ENCODE measurements around the gene CD58.
"Not testable (repeated sequence)": the region's sequence is repeated elsewhere in the genome, so short reads cannot be mapped to it uniquely, and the experiment has no call there.

CD58 gene, protein sequence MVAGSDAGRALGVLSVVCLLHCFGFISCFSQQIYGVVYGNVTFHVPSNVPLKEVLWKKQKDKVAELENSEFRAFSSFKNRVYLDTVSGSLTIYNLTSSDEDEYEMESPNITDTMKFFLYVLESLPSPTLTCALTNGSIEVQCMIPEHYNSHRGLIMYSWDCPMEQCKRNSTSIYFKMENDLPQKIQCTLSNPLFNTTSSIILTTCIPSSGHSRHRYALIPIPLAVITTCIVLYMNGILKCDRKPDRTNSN

DNA sequence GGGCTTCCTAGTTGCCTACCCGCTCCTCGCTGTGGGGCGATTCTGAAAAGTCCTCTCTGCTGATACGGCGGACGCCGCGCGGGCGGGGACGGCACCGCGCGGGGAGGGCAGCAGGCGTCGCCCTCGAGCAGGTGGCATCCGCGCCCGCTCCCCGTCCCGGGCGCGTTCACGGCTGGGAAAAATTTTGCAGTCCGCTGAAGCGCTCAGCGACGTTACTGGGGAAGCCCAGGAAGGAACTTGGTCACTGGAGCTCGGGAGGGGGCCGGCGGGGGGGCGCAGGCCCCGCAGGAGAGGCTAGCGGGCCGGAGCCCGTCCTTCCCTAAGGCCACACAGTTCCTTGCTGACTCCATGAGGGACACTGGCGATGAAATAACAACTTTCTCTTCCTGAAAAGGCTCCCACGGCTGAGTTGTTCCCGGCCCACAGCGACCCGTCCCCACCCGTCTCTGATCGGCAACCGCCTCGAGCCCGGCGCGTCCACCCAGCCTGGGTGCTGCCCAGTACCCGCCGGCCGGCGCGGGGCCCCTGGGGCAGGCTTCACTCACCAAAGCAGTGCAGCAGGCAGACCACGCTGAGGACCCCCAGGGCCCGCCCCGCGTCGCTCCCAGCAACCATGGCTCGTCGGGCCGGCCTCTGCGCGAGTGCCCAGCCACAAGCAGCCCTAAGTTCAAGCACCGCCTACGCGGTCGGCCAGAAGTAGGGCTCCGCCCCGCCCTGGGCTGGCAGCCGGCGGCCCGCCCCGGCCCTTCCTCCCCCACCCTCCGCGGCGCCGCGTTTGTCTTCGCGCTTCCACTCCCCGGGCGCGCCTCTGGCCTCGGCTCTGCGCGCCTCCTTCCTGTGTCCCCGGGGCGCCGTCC, at the start of gene CD58:
Gene CD58, minus strand, starts transcription at position 669 of the 857 bp plus-strand sequence. Its CDS starts 54 bp downstream, at position 615.
- Histone ChIP-seq H3K4me1 (ENCODE audit: insufficient read depth, low read length) (0 out of 2 replicates have a peak, but pooled peaks cover 6% of the 10 kb centered on the region), H3K9ac (ENCODE audit: low read depth, low read length) (peak within 1 kb of the TSS; percentile 87), H3K9me3 (ENCODE audit: control insufficient read depth, insufficient read depth, low read length) (no peaks in the 10 kb centered on the region), H3K36me3 (ENCODE audit: insufficient read depth, low read length) (no peaks in the 10 kb centered on the region)

DNA sequence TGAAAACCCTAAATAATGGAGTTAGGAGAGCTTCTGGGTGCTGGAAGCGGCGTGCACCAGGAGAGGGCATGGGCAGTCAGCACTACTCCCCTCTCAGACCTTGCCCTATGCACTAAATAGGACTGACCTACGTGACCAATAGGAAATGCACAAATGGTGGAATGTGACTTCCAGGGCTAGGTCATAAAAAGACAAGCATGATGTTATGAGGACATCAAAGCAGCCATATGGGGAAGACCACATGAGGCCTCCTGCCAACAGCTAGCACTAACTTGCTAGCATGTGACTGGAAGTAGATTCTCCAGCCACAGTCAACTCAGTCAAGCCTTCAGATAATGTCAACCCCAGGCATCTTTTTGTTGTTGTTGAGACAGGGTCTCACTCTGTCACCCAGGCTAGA, 49.6 kb upstream of the CD58 start:
- not testable (repeated sequence) for H3K9ac ChIP-seq (ENCODE audit: low read depth, low read length); H3K9me3 ChIP-seq (ENCODE audit: control insufficient read depth, insufficient read depth, low read length); H3K4me1 ChIP-seq (ENCODE audit: insufficient read depth, low read length); H3K36me3 ChIP-seq (ENCODE audit: insufficient read depth, low read length)

DNA sequence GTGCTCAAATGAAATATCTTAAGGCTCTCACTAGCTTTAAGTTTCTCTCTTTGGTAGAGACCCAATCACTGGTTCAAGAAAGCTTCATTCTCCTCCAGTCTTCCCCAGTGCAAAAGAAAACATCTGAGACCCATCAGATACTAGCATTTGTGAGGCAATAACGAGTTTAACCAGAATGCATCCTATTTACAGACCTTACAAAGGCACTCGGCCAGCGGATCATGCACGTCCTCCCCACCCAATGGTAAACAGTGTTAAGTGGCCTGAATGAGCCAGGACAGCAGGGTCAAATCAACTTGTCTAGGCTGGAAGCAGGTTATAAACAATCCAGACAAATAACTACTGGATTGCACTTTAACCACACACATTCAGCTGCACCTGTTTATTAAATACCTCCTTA, 48.3 kb upstream of the CD58 start:
- H3K9me3 ChIP-seq (ENCODE audit: control insufficient read depth, insufficient read depth, low read length); H3K4me1 ChIP-seq (ENCODE audit: insufficient read depth, low read length); H3K36me3 ChIP-seq (ENCODE audit: insufficient read depth, low read length); H3K9ac ChIP-seq (ENCODE audit: low read depth, low read length): not testable (repeated sequence)

DNA sequence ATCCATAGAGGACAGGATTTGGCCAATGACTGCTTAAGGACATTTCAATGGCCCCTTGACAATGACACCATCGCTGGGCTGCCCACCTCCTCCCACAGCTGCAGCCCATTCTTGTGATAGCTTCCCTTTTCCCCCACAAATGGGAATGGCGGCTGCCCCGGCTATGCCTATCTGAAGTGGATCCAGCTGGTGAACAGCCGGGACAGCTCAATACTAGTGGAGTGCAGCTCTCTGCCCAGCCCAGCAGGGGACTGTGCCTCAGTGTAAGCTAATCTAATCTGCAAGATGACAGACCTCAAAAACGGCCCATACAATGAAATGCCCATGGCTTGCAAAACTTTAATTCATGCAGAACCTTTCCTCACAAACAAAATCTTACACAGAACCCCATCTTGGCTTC, 47.0 kb upstream of the CD58 start:
- H3K36me3 ChIP-seq (ENCODE audit: insufficient read depth, low read length); H3K9ac ChIP-seq (ENCODE audit: low read depth, low read length); H3K9me3 ChIP-seq (ENCODE audit: control insufficient read depth, insufficient read depth, low read length); H3K4me1 ChIP-seq (ENCODE audit: insufficient read depth, low read length): not testable (repeated sequence)

DNA sequence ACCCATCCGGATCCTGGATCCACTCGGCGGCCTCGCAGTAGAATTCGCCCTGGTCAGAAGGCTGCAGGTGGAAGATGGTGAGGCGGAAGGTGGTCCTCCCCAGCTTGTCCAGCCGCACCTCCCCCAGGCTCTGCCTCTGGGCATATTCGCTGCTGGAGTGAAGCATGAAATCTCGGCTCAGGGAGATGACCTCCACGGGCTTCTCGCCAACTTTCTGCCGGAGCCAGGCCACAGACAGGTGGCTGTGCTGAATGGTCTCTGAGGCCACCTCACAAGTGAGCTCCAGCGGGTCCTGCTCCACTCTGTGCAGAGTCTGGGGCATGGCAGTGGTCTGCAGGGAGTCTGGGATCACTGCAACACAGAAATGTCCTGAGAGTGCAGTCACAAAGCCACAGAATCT, 43.0 kb upstream of the CD58 start:
- H3K36me3 ChIP-seq (ENCODE audit: insufficient read depth, low read length); H3K9me3 ChIP-seq (ENCODE audit: control insufficient read depth, insufficient read depth, low read length); H3K4me1 ChIP-seq (ENCODE audit: insufficient read depth, low read length); H3K9ac ChIP-seq (ENCODE audit: low read depth, low read length): not testable (repeated sequence)

DNA sequence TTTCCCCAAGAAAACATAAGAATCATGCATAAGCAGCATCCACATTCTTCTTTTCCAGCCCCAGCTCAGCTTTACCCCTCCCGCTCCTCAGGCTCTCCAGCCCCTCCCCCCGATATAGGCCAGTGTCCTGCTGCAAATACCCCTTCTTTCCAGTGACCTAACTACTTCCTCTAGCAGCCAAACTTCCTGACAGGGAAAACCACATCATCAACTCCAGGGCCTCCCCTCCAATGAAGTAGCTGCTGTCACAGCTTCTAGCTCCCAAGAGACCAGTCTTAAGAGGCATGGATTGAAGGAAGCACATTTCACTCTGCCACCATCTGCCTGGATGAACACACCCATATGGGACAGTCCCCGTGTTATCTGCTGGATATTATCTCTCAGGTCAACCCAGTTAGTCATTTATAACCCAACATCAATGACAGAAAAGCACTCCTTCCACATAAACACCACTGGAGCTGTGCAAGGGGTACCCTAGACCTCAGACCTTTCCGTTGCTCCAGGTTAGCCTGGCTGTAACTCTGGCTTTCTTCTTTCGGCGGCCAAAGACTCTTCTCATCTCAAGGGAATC, 39.1 kb upstream of the CD58 start:
- not testable (repeated sequence) for H3K9ac ChIP-seq (ENCODE audit: low read depth, low read length); H3K4me1 ChIP-seq (ENCODE audit: insufficient read depth, low read length); H3K9me3 ChIP-seq (ENCODE audit: control insufficient read depth, insufficient read depth, low read length); H3K36me3 ChIP-seq (ENCODE audit: insufficient read depth, low read length)

DNA sequence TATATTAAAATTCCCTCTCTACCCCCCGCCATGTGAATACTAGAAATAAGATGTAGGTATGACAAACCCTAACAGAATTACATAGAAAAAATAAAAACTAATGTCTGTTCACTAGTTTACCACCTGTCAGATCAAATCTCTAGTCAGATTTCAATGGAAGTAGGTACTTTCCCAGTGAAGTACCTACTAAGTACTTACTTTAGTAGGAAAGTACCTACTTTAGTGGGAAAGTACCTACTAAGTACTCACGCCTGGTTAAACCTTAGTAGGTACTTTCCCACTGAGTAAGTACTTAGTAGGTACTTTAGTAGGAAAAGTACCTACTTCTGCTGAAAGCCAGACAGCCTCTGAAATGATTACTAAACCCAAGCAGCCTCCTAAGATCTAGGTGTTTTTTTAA, 38.0 kb upstream of the CD58 start:
- H3K4me1 ChIP-seq (ENCODE audit: insufficient read depth, low read length); H3K36me3 ChIP-seq (ENCODE audit: insufficient read depth, low read length); H3K9me3 ChIP-seq (ENCODE audit: control insufficient read depth, insufficient read depth, low read length); H3K9ac ChIP-seq (ENCODE audit: low read depth, low read length): not testable (repeated sequence)

DNA sequence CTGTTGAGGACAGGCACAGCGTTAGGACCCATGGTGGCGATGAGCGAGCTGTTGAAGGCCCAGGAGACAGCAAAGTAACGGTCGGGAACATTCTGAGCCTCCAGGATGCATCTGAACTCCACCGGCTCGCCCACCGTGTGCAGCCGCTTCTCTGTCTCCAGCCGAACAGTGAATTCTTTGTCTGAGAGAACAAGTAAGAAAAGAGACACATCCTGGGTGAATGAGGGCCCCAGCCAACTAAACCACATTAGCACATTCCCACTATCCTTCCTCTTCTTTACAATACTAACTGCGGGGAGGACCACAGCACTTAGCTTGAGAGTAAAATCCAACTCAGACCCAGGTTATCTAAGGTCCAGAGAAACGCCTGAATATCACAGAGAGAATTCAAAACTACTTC, 37.3 kb upstream of the CD58 start:
- H3K36me3 ChIP-seq (ENCODE audit: insufficient read depth, low read length); H3K4me1 ChIP-seq (ENCODE audit: insufficient read depth, low read length); H3K9ac ChIP-seq (ENCODE audit: low read depth, low read length); H3K9me3 ChIP-seq (ENCODE audit: control insufficient read depth, insufficient read depth, low read length): not testable (repeated sequence)

DNA sequence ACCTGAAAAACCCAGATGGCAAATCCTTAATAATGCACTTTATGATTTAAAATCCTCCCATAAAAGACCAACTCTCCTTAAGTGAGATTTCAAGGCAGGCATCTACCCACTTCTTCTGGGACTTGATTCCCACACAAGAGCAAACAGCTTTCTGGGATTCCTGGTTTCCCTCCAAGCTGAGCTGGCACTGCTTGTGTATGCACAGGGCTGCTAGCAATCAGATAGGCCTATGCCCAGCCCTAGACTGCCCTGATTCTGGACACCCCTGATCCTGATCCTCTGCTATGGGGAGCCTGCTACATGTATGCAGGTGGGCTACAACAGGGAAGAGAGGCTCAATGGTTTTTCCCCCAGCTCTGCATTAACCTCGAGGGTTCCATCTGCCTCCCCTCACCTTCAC, 36.6 kb upstream of the CD58 start:
- not testable (repeated sequence) for H3K9me3 ChIP-seq (ENCODE audit: control insufficient read depth, insufficient read depth, low read length); H3K9ac ChIP-seq (ENCODE audit: low read depth, low read length); H3K36me3 ChIP-seq (ENCODE audit: insufficient read depth, low read length); H3K4me1 ChIP-seq (ENCODE audit: insufficient read depth, low read length)

DNA sequence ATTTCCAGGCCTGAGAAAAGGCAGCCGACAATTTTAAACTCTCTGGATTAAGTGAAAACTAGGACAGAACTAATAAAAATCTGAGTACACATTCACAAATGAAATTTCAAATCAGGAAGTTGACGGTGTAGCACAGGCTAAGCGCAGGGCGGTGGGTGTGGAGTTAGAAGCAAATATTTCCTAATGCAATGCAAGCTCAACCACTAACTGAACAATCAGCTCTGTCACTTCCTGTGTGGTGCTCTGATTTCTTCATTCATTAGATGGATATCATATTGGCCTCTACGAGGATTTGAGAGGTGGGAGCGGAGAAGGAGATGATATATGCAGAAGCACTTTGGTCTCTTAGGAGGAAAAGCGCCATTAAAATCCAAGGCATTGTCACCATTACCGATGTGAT, 35.2 kb upstream of the CD58 start:
- not testable (repeated sequence) for H3K9me3 ChIP-seq (ENCODE audit: control insufficient read depth, insufficient read depth, low read length); H3K9ac ChIP-seq (ENCODE audit: low read depth, low read length); H3K36me3 ChIP-seq (ENCODE audit: insufficient read depth, low read length); H3K4me1 ChIP-seq (ENCODE audit: insufficient read depth, low read length)

DNA sequence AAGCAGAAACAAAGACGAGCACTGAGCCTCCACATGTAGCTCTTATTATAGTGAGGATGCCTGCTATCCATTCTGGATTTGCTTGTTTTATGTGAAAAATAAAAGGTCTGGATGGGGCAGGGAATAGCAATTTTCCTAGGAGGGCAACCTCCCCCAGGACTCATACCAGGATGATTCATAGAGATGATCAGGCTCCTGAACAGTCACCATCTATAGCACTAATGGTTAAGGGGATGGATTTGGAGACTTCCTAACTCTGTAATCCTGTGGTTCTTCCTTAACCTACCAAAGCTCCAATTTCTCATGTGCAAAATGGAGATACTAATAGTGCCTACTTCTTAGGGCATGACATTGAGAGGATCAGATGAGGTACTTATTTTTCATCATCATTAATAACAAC, 34.5 kb upstream of the CD58 start:
- Histone ChIP-seq H3K36me3 (ENCODE audit: insufficient read depth, low read length) (no peaks in the 10 kb centered on the region), H3K4me1 (ENCODE audit: insufficient read depth, low read length) (peaks cover 5% of the 10 kb centered on the region; the same call in 1 of the 2 replicates), H3K9ac (ENCODE audit: low read depth, low read length) (no peak overlapping the region), H3K9me3 (ENCODE audit: control insufficient read depth, insufficient read depth, low read length) (no peaks in the 10 kb centered on the region)

DNA sequence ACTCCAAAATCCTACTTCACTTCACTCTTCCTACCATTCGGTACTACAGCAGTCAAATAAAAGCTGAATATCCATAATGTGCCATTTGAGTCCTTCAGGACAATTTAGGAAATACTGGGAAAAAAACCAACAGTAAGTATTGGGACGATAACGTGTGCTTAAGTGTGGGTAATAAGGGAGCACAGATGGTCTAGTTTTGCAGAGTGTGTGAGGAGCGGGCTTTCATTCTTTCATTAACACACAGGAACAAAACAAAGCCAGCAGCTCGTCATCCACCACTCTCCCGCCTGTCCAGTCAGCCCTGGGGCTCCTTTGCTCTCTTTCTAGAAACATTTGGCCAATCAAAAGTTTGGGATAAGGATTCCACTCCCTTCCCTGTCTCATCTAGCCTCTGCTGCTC, 33.6 kb upstream of the CD58 start:
- H3K9me3 ChIP-seq (ENCODE audit: control insufficient read depth, insufficient read depth, low read length); H3K4me1 ChIP-seq (ENCODE audit: insufficient read depth, low read length); H3K36me3 ChIP-seq (ENCODE audit: insufficient read depth, low read length); H3K9ac ChIP-seq (ENCODE audit: low read depth, low read length): not testable (repeated sequence)

DNA sequence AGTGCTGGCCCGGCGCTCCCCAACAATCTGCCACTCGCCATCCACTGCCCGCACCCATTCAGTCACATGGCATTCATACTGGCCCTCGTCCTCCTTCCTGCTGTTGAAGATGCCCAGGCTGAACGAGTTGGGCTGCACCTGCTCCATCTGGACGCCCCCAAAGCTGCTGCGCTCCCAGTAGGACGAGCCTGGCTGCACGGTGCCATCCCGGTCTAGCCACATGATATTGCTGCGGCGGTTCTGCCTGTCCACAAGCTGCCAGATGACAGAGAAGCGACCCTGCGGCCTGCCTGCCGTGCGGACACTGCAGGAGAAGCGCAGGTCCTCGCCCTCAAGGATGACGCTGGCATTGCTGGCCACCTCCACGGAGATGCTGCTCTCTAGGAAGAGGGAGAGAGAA, 32.8 kb upstream of the CD58 start:
- H3K4me1 ChIP-seq (ENCODE audit: insufficient read depth, low read length), result not testable (repeated sequence)

DNA sequence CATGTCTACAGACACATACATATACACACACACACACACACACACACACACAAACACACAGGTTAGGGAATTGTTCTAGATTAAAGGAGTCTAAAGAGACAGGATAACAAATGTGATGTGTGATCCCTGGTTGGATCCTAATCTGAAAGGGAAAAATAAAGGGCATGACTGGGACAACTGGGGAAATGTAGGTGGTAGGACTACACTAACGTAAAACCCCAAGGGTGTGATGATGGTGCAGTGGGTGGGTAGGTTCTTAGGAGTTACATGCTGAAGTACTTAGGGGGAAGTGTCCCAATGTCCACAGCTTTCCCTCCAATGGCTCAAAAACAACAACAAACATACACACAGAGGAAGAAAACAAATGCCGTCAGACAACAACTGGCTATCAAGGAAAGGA, 28.5 kb upstream of the CD58 start:
- H3K4me1 ChIP-seq (ENCODE audit: insufficient read depth, low read length); H3K9me3 ChIP-seq (ENCODE audit: control insufficient read depth, insufficient read depth, low read length); H3K36me3 ChIP-seq (ENCODE audit: insufficient read depth, low read length): not testable (repeated sequence)

More for the DNA sequence above, 32.8 kb upstream of the CD58 start:
- not testable (repeated sequence) for H3K9ac ChIP-seq (ENCODE audit: low read depth, low read length); H3K36me3 ChIP-seq (ENCODE audit: insufficient read depth, low read length); H3K9me3 ChIP-seq (ENCODE audit: control insufficient read depth, insufficient read depth, low read length)

DNA sequence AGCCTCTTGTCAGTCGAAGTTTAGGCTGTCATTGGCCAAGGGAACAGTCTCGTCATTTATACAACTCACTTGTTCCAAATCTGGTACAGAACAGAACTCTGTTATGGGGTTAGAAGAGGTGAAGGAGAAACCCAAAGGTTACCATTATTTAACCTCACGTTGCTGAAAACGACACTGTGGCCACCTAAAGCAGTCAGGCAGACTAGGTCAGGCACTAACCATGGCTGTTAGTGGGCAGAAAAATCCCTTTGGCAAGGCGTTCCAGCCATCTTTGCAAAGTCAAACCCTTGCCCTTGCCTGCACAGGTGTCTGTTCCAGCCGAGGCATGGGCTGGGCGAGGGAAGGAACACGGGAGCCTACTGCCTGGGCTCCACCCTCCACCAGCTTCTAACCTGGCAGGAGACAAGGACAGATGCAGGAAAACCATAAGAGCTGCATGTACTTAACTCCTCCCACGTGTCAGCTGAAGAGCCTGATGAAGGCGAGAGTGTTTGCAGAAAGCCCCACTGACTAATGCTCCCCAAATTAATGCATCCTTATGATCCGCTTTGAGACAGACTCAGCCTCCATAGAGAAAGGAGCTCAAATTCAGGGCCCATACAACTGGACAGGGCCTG, 27.7 kb upstream of the CD58 start:
- not testable (repeated sequence) for H3K4me1 ChIP-seq (ENCODE audit: insufficient read depth, low read length); H3K9ac ChIP-seq (ENCODE audit: low read depth, low read length); H3K36me3 ChIP-seq (ENCODE audit: insufficient read depth, low read length); H3K9me3 ChIP-seq (ENCODE audit: control insufficient read depth, insufficient read depth, low read length)

More for the DNA sequence above, 28.5 kb upstream of the CD58 start:
- not testable (repeated sequence) for H3K9ac ChIP-seq (ENCODE audit: low read depth, low read length)
